ENCODE measurements around the gene CFAP20DC.
"Not testable (repeated sequence)": the region's sequence is repeated elsewhere in the genome, so short reads cannot be mapped to it uniquely, and the experiment has no call there.

Gene CFAP20DC

DNA sequence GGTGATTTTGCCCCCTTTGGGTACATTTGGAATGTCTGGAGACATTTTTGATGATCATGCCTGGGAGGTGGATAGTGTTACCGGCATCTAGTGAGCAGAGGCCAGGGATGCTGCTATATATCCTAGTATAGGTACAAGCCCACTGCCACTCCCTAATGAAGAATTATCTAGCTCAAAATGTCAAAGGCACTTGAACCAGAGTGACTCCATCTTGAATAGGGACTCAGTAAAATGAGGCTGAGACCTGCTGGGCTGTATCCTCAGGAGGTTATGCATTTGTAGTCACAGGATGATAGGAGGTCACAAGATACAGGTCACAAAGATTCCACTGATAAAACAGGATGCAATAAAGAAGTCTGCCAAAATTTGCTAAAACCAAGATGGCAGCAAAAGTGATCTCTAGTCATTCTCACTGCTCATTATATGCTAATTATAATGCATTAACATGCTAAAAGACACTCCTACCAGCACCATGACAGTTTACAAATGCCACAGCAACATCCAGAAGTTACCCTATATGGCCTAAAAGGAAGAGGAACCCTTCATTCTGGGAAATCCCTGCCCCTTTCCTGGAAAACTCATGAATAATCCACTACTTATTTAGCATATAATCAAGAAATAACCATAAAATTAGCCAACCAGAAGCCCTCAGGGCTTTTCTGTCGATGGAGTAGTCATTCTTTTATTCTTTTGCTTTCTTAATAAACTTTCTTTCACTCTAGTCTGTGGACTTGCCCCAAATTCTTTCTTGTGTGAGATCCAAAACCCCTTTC lies 343.2 kb downstream of the CFAP20DC start:
- TF ChIP-seq EZH2phosphoT487 (IDR thresholded peaks at IDR 0.05; ENCODE audit: low read length) (no peak), EZH2 (optimal IDR thresholded peaks at IDR 0.05; ENCODE audit: low read depth, low read length) (no peak)
- TF ChIP-seq, protein P1, sequence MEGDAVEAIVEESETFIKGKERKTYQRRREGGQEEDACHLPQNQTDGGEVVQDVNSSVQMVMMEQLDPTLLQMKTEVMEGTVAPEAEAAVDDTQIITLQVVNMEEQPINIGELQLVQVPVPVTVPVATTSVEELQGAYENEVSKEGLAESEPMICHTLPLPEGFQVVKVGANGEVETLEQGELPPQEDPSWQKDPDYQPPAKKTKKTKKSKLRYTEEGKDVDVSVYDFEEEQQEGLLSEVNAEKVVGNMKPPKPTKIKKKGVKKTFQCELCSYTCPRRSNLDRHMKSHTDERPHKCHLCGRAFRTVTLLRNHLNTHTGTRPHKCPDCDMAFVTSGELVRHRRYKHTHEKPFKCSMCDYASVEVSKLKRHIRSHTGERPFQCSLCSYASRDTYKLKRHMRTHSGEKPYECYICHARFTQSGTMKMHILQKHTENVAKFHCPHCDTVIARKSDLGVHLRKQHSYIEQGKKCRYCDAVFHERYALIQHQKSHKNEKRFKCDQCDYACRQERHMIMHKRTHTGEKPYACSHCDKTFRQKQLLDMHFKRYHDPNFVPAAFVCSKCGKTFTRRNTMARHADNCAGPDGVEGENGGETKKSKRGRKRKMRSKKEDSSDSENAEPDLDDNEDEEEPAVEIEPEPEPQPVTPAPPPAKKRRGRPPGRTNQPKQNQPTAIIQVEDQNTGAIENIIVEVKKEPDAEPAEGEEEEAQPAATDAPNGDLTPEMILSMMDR (IDR thresholded peaks at IDR 0.05; ENCODE audit: low read length) = no peak
- Histone ChIP-seq H3K9me2 (replicated peaks; ENCODE audit: insufficient read depth, low read length) (no peaks in the 10 kb centered on the region), H3K36me3 (replicated peaks; ENCODE audit: insufficient read depth, low read length) (no peaks in the 10 kb centered on the region), H3K4me2 (ENCODE audit: low read depth, low read length) (no peak overlapping the region), H4K20me1 (ENCODE audit: insufficient read depth, low read length) (no peaks in the 10 kb centered on the region), H3K4me3 (ENCODE audit: low read length) (no peak overlapping the region), H3K9me3 (replicated peaks; ENCODE audit: insufficient read depth, low read length) (no peaks in the 10 kb centered on the region), H3K27ac (ENCODE audit: low read length) (no peak overlapping the region), H3K79me2 (ENCODE audit: low read length) (no peaks in the 10 kb centered on the region), H3K4me1 (ENCODE audit: low read length) (no peaks in the 10 kb centered on the region), H3F3A (ENCODE audit: insufficient read depth, low read length) (no peaks in the 10 kb centered on the region), H2AFZ (ENCODE audit: low read length) (no peak overlapping the region), H3K9ac (ENCODE audit: low read length) (no peak overlapping the region), H3K27me3 (replicated peaks; ENCODE audit: insufficient read depth, low read length) (no peaks in the 10 kb centered on the region)
- DNase-seq = no peak

DNA sequence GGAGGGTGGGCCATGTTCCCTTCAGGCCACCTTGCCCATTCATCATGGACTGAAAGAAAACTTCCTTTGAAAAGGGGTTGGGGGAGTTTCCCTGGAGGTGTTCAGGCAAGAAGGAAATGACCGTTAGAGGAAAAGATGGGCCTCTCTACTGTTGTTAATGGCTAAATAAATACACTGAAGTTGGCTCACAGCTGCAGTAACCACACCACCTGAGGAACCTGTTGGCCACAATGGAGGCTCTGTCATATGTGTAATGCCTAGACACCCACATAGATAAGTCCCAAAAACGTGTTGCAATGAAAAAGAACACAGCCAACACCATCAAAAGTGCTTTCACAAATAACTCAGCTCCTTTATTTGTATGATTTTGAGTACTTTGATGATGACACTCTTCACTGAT lies 345.1 kb downstream of the CFAP20DC start:
- Histone ChIP-seq H3K9ac (ENCODE audit: low read length) (no peak overlapping the region), H3F3A (ENCODE audit: insufficient read depth, low read length) (no peaks in the 10 kb centered on the region), H3K4me3 (ENCODE audit: low read length) (no peak overlapping the region), H3K9me2 (replicated peaks; ENCODE audit: insufficient read depth, low read length) (no peaks in the 10 kb centered on the region), H3K9me3 (replicated peaks; ENCODE audit: insufficient read depth, low read length) (no peaks in the 10 kb centered on the region), H3K27me3 (replicated peaks; ENCODE audit: insufficient read depth, low read length) (no peaks in the 10 kb centered on the region), H3K4me2 (ENCODE audit: low read depth, low read length) (no peak overlapping the region), H3K27ac (ENCODE audit: low read length) (no peak overlapping the region), H2AFZ (ENCODE audit: low read length) (no peak overlapping the region), H3K4me1 (ENCODE audit: low read length) (no peaks in the 10 kb centered on the region), H3K79me2 (ENCODE audit: low read length) (no peaks in the 10 kb centered on the region), H4K20me1 (ENCODE audit: insufficient read depth, low read length) (no peaks in the 10 kb centered on the region), H3K36me3 (replicated peaks; ENCODE audit: insufficient read depth, low read length) (no peaks in the 10 kb centered on the region)
- TF ChIP-seq, protein P1 (IDR thresholded peaks at IDR 0.05; ENCODE audit: low read length) = no peak
- no peak for TF ChIP-seq EZH2phosphoT487 (IDR thresholded peaks at IDR 0.05; ENCODE audit: low read length)
- no peak for TF ChIP-seq EZH2 (optimal IDR thresholded peaks at IDR 0.05; ENCODE audit: low read depth, low read length)
- DNase-seq = no peak

DNA sequence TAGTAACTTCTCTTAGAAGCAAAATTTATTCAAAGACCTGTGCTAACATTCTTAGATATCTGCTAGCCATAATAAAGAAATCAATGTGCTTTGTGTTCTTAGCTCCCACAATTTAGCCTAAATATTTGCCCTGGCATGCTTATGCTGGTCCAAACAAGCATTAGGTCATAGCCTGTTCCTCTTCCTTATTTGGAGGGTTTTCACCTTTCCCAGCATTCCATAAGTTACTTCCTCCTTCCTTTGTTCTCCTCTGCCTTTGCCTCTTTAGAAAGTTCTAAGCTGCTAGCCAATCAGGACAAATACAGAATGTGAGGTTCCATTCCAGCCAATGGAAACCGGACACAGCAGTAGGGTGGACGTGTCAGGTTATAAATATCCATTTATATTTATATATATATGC lies 345.5 kb downstream of the CFAP20DC start:
- not testable (repeated sequence) for H3K36me3 ChIP-seq (replicated peaks; ENCODE audit: insufficient read depth, low read length); H2AFZ ChIP-seq (ENCODE audit: low read length); H3K9me2 ChIP-seq (replicated peaks; ENCODE audit: insufficient read depth, low read length); H3K4me2 ChIP-seq (ENCODE audit: low read depth, low read length); H3K4me1 ChIP-seq (ENCODE audit: low read length); H3K4me3 ChIP-seq (ENCODE audit: low read length); H4K20me1 ChIP-seq (ENCODE audit: insufficient read depth, low read length); H3K9ac ChIP-seq (ENCODE audit: low read length); DNase-seq; H3K9me3 ChIP-seq (replicated peaks; ENCODE audit: insufficient read depth, low read length); H3K27me3 ChIP-seq (replicated peaks; ENCODE audit: insufficient read depth, low read length); H3K79me2 ChIP-seq (ENCODE audit: low read length); H3F3A ChIP-seq (ENCODE audit: insufficient read depth, low read length); H3K27ac ChIP-seq (ENCODE audit: low read length)

DNA sequence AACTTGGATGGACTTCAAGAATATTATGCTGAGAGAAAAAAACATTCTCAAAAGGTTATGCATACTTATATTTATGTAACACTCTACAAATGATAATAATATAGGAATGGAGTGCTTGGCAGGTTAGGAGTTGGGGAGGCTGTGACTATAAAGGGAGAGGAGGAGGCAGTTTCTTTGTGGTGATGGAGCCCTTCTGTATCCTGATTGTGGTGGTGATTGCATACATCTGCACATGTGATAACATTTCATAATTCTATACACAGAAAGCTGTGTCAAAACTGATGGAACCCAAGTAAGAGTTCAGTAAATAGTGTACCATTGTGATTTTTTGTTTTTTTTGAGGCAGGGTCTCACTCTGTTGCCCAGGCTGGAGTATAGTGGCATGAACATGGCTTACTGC lies 351.6 kb downstream of the CFAP20DC start:
- no peak overlapping the region for H2AFZ ChIP-seq (ENCODE audit: low read length)
- no peaks in the 10 kb centered on the region for H3K9me3 ChIP-seq (replicated peaks; ENCODE audit: insufficient read depth, low read length)
- H3K4me3 ChIP-seq (ENCODE audit: low read length) = no peak overlapping the region
- no peaks in the 10 kb centered on the region for H3K36me3 ChIP-seq (replicated peaks; ENCODE audit: insufficient read depth, low read length)
- no peaks in the 10 kb centered on the region for H3F3A ChIP-seq (ENCODE audit: insufficient read depth, low read length)
- H3K4me2 ChIP-seq (ENCODE audit: low read depth, low read length) = no peak overlapping the region
- no peak for DNase-seq
- no peaks in the 10 kb centered on the region for H4K20me1 ChIP-seq (ENCODE audit: insufficient read depth, low read length)
- no peak overlapping the region for H3K9ac ChIP-seq (ENCODE audit: low read length)
- no peaks in the 10 kb centered on the region for H3K79me2 ChIP-seq (ENCODE audit: low read length)
- TF ChIP-seq, protein P1 (IDR thresholded peaks at IDR 0.05; ENCODE audit: low read length) = no peak
- TF ChIP-seq EZH2 (optimal IDR thresholded peaks at IDR 0.05; ENCODE audit: low read depth, low read length) = no peak
- no peak for TF ChIP-seq EZH2phosphoT487 (IDR thresholded peaks at IDR 0.05; ENCODE audit: low read length)
- no peaks in the 10 kb centered on the region for H3K27me3 ChIP-seq (replicated peaks; ENCODE audit: insufficient read depth, low read length)
- no peaks in the 10 kb centered on the region for H3K9me2 ChIP-seq (replicated peaks; ENCODE audit: insufficient read depth, low read length)
- H3K4me1 ChIP-seq (ENCODE audit: low read length) = no peaks in the 10 kb centered on the region
- H3K27ac ChIP-seq (ENCODE audit: low read length) = no peak overlapping the region
